Suppressor macrophage treated with lipopolysaccharide for 4 hours (primary cell): ENCODE data around the gene YEATS4.
"Not testable (repeated sequence)": the region's sequence is repeated elsewhere in the genome, so short reads cannot be mapped to it uniquely, and the experiment has no call there.

Experiments
- DNase-seq: peaks from one replicate; pipeline ENCODE4 v3.0.0-alpha.2; 2020

The YEATS4 gene

GRCh38 chr12:69359531-69360347 is at the start of gene YEATS4:
TSS of gene YEATS4 (plus strand) at chr12:69359743. CDS start at chr12:69359973, 230 bp downstream.
- DNase-seq = peak; percentile 92

- no peak for DNase-seq
Observed at GRCh38 chr12:69313209-69313608, 46.3 kb upstream of the YEATS4 start.

- DNase-seq = not testable (repeated sequence)
Observed at GRCh38 chr12:69316784-69317183, 42.8 kb upstream of the YEATS4 start.

- DNase-seq = not testable (repeated sequence)
Observed at GRCh38 chr12:69317233-69317632, 42.3 kb upstream of the YEATS4 start.

GRCh38 chr12:69318225-69318624 is 41.3 kb upstream of the YEATS4 start:
- no peak for DNase-seq

GRCh38 chr12:69321351-69321750 is 38.2 kb upstream of the YEATS4 start:
- DNase-seq = peak; percentile 49

GRCh38 chr12:69324797-69325466 is 34.6 kb upstream of the YEATS4 start:
- DNase-seq = peak; percentile 78

GRCh38 chr12:69328426-69328825 is 31.1 kb upstream of the YEATS4 start:
- DNase-seq = peak; percentile 73

- peak; percentile 64 for DNase-seq
Observed at GRCh38 chr12:69329669-69330428, 29.7 kb upstream of the YEATS4 start.

GRCh38 chr12:69330475-69331473 is 28.8 kb upstream of the YEATS4 start:
- DNase-seq = no peak

- DNase-seq = peak; percentile 83
Observed at GRCh38 chr12:69331519-69331908, 28.0 kb upstream of the YEATS4 start.

- no peak for DNase-seq
Observed at GRCh38 chr12:69331909-69332684, 27.4 kb upstream of the YEATS4 start.

GRCh38 chr12:69332815-69333358 is 26.7 kb upstream of the YEATS4 start:
- no peak for DNase-seq

- DNase-seq = no peak
Observed at GRCh38 chr12:69334158-69334557, 25.4 kb upstream of the YEATS4 start.

- peak; percentile 46 for DNase-seq
Observed at GRCh38 chr12:69337311-69338090, 22.0 kb upstream of the YEATS4 start.

GRCh38 chr12:69338120-69338859 is 21.3 kb upstream of the YEATS4 start:
- peak; percentile 93 for DNase-seq

GRCh38 chr12:69338936-69339335 is 20.6 kb upstream of the YEATS4 start:
- DNase-seq = peak; percentile 46

- DNase-seq = no peak
Observed at GRCh38 chr12:69339999-69340398, 19.5 kb upstream of the YEATS4 start.

GRCh38 chr12:69341328-69341727 is 18.2 kb upstream of the YEATS4 start:
- DNase-seq = peak; percentile 77
